HepG2 (cell line): Measurements from ENCODE around the gene HBEGF. TPM values are rescaled to one million over a fixed set of nuclear protein-coding genes. Genes with fewer than 3 reads are reported as not detected.

Source experiments
- AKAP8 ChIP-seq: sonication (generic); formaldehyde crosslinking; IDR thresholded peaks from 2 replicates; pipeline ENCODE4 v1.5.1; 2020; ENCODE audit warnings: mild to moderate bottlenecking, missing genetic modification reagents
- CBX5 ChIP-seq: sonication (generic); formaldehyde crosslinking; IDR thresholded peaks from 2 replicates; pipeline ENCODE4 v1.4.0; 2020; ENCODE audit warnings: missing genetic modification reagents, borderline replicate concordance
- FOXP1 ChIP-seq, 2 experiments: fragments of 450-650 bp in 1 of 2; IDR thresholded peaks; 2 replicates each; pipeline ENCODE4 v1.6.1; 2017 to 2018; ENCODE audit warnings: antibody characterized with exemption in 1 of 2
- GABPB1 ChIP-seq: IDR thresholded peaks from 2 replicates; pipeline ENCODE4 v1.6.1; 2016; ENCODE audit warnings: mild to moderate bottlenecking, missing genetic modification reagents, moderate library complexity, missing compliant biosample characterization
- HOXA7 ChIP-seq: sonication (generic); formaldehyde crosslinking; IDR thresholded peaks from 2 replicates; pipeline ENCODE4 v1.8.1; 2022; ENCODE audit warnings: mild to moderate bottlenecking, missing genetic modification reagents, moderate library complexity
- JUN ChIP-seq: sonication (generic); formaldehyde crosslinking; IDR thresholded peaks from 2 replicates; pipeline ENCODE4 v1.4.0; 2020; ENCODE audit warnings: mild to moderate bottlenecking, missing genetic modification reagents
- NFIC ChIP-seq: IDR thresholded peaks from 2 replicates; pipeline ENCODE4 v1.6.1; 2012; ENCODE audit warnings: mild to moderate bottlenecking, low read length, inconsistent platforms
- PBX3 ChIP-seq: sonication (generic); formaldehyde crosslinking; IDR thresholded peaks from 2 replicates; pipeline ENCODE4 v1.8.1; 2023; ENCODE audit warnings: missing genetic modification reagents, inconsistent platforms, borderline replicate concordance
- PHF21A ChIP-seq: sonication (generic); formaldehyde crosslinking; IDR thresholded peaks from 2 replicates; pipeline ENCODE4 v1.5.0; 2020; ENCODE audit warnings: mild to moderate bottlenecking, missing genetic modification reagents
- POLR2AphosphoS2 ChIP-seq: IDR thresholded peaks from 2 replicates; pipeline ENCODE4 v1.6.1; 2011; ENCODE audit warnings: low read depth, low read length, improper control_type of control experiment
- RNF2 ChIP-seq: fragments of 450-650 bp; conservative IDR thresholded peaks from 2 replicates; pipeline ENCODE4 v1.6.1; 2016; ENCODE audit warnings: low read depth
- SNAI1 ChIP-seq: sonication (generic); formaldehyde crosslinking; IDR thresholded peaks from 2 replicates; pipeline ENCODE4 v1.5.0; 2020; ENCODE audit warnings: mild to moderate bottlenecking, missing genetic modification reagents, borderline replicate concordance
- TCF7L2 ChIP-seq: IDR thresholded peaks from 2 replicates; pipeline ENCODE4 v1.6.1; 2011; ENCODE audit warnings: mild to moderate bottlenecking, low read depth, low read length, moderate library complexity
- TFDP1 ChIP-seq: IDR thresholded peaks from 2 replicates; pipeline ENCODE4 v1.6.1; 2016; ENCODE audit warnings: missing compliant biosample characterization, missing genetic modification reagents, borderline replicate concordance
- UBTF ChIP-seq: sonication (generic); formaldehyde crosslinking; IDR thresholded peaks from 2 replicates; pipeline ENCODE4 v1.4.0; 2020; ENCODE audit warnings: mild to moderate bottlenecking, missing genetic modification reagents
- ZBTB3 ChIP-seq: sonication (generic); formaldehyde crosslinking; IDR thresholded peaks from 2 replicates; pipeline ENCODE4 v1.4.0; 2020; ENCODE audit warnings: low read depth, mild to moderate bottlenecking, moderate library complexity, missing genetic modification reagents, borderline replicate concordance
- ZC3H13 ChIP-seq: sonication (generic); formaldehyde crosslinking; IDR thresholded peaks from 2 replicates; pipeline ENCODE4 v1.8.1; 2023; ENCODE audit warnings: mild to moderate bottlenecking, missing genetic modification reagents, moderate library complexity
- ZFP37 ChIP-seq: sonication (generic); formaldehyde crosslinking; IDR thresholded peaks from 2 replicates; pipeline ENCODE4 v1.4.0; 2020; ENCODE audit warnings: missing genetic modification reagents, borderline replicate concordance
- ZMYM4 ChIP-seq: sonication (generic); formaldehyde crosslinking; IDR thresholded peaks from 2 replicates; pipeline ENCODE4 v1.8.1; 2023; ENCODE audit warnings: mild to moderate bottlenecking, missing genetic modification reagents
- ZNF569 ChIP-seq: sonication (generic); formaldehyde crosslinking; IDR thresholded peaks from 2 replicates; pipeline ENCODE4 v1.5.0; 2020; ENCODE audit warnings: mild to moderate bottlenecking, missing genetic modification reagents, moderate library complexity, borderline replicate concordance
- ZNF850 ChIP-seq: sonication (generic); formaldehyde crosslinking; conservative IDR thresholded peaks from 2 replicates; pipeline ENCODE4 v1.9.0; 2021; ENCODE audit warnings: mild to moderate bottlenecking, missing genetic modification reagents
- polyA plus RNA-seq, 8 experiments: library from polyadenylated mRNA; depleted of rRNA in 3 of 8; stranded (reverse) in 7 of 8; unstranded in 1 of 8; fragments of >200 nt; fragmentation: Illumina TruSeq in 4 of 8; extraction: Trizol in 4 of 8; gene quantifications; 2 replicates each; pipeline versions ENCODE4 v1.2.1 to v1.2.3, GENCODE V29; 2011 to 2016; ENCODE audit warnings: low read depth in 4 of 8, missing spikeins in 1 of 8, mixed read lengths in 1 of 8; ENCODE audit not compliant: insufficient read depth in 1 of 8
- total RNA-seq, 5 experiments: library from RNA; depleted of rRNA; stranded (reverse); fragments of >200 nt; fragmentation: Illumina TruSeq; extraction: Trizol; gene quantifications; 2 replicates each; pipeline ENCODE4 v1.2.3, GENCODE V29; 2016; ENCODE audit warnings: low read depth in 1 of 5
- TF ChIP-seq, protein P1 (sequence below): IDR thresholded peaks from 2 replicates; pipeline ENCODE4 v1.6.1; 2016; ENCODE audit warnings: mild to moderate bottlenecking
- TF ChIP-seq, protein P2 (sequence below): sonication (generic); formaldehyde crosslinking; IDR thresholded peaks from 2 replicates; pipeline ENCODE4 v1.4.0; 2020; ENCODE audit warnings: mild to moderate bottlenecking, missing genetic modification reagents

HBEGF gene
- total and polyA plus RNA-seq, 2 of the 13 experiments (the other 11 are each of a cell fraction or from before 2014, with no cell fraction given) = 1.7 to 5.0 TPM

DNA sequence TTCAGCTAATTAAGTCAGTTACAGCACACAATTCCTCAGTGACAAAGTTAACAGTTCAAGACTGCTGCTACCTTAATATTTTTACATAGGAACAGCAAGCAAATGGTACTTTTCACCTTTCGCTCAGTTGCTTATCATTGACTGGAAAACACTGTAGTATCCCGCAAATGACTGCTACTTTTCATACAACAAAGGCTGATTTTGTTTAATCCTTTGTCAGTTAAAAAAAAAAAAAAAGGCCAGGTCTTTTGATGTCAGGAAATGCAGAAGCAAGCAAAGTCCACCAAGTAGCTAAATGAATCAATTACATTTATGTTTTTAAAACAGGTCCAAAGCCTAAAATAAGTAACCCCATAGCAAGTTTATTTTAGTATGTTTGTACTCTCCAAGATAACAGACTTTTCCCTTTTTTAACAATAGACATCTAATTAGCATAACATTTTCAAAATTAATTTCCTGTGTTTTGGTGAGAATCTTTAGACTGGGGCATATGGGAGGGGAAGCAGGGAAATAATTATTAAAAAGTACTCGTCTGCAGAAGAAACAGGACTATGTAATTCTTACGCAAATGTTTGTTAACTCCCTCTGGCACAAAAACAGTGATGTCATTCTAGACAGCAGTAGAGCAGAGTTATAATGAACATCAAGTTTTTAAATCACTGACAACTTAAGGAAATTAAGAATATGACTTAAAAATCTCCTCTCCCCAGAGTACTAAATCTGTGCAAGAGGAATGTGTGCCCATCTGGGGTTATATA is 53.1 kb downstream of the HBEGF start (continued):
- TF ChIP-seq UBTF (CRISPR knock-in tag) (no peak), RNF2 (no peak), POLR2AphosphoS2 (no peak), ZNF850 (no peak), SNAI1 (no peak), ZNF569 (CRISPR knock-in tag) (no peak), PHF21A (CRISPR knock-in tag) (peak; percentile 42; the same call in 1 of the 2 replicates), HOXA7 (CRISPR knock-in tag) (no peak), TFDP1 (CRISPR knock-in tag) (no peak), ZMYM4 (no peak), PBX3 (no peak), GABPB1 (CRISPR knock-in tag) (no peak), AKAP8 (CRISPR knock-in tag) (no peak), JUN (CRISPR knock-in tag) (no peak), NFIC (peak; percentile 87; the same call in 1 of the 2 replicates), ZC3H13 (CRISPR knock-in tag) (no peak), ZFP37 (CRISPR knock-in tag) (no peak), TCF7L2 (0 out of 2 replicates have a peak, but pooled peaks have one; percentile 45), FOXP1 (IDR thresholded peaks at IDR 0.05) (no peak), FOXP1 (CRISPR knock-in tag; IDR thresholded peaks at IDR 0.05) (peak; percentile 55; the same call in 1 of the 2 replicates), ZBTB3 (no peak), CBX5 (CRISPR knock-in tag) (no peak)
- TF ChIP-seq, protein P1, sequence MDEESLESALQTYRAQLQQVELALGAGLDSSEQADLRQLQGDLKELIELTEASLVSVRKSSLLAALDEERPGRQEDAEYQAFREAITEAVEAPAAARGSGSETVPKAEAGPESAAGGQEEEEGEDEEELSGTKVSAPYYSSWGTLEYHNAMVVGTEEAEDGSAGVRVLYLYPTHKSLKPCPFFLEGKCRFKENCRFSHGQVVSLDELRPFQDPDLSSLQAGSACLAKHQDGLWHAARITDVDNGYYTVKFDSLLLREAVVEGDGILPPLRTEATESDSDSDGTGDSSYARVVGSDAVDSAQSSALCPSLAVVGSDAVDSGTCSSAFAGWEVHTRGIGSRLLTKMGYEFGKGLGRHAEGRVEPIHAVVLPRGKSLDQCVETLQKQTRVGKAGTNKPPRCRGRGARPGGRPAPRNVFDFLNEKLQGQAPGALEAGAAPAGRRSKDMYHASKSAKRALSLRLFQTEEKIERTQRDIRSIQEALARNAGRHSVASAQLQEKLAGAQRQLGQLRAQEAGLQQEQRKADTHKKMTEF = 0 out of 2 replicates have a peak, but pooled peaks have one; percentile 18
- TF ChIP-seq, protein P2, sequence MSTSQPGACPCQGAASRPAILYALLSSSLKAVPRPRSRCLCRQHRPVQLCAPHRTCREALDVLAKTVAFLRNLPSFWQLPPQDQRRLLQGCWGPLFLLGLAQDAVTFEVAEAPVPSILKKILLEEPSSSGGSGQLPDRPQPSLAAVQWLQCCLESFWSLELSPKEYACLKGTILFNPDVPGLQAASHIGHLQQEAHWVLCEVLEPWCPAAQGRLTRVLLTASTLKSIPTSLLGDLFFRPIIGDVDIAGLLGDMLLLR (CRISPR knock-in tag) = no peak
